Measurements from ENCODE around the gene HIRIP3. TPM values are rescaled to one million over a fixed set of nuclear protein-coding genes. Genes with fewer than 3 reads are reported as not detected.
A peak's percentile ranks its signal among the peaks of the same experiment; 100 is the strongest.

The HIRIP3 gene
- total and polyA plus RNA-seq, 2 of the 13 experiments (the other 11 are each of a cell fraction or from before 2014, with no cell fraction given), result 12.6 to 17.2 TPM

- no peak for FAIRE-seq
- Histone ChIP-seq H3K4me1 (ENCODE audit: insufficient read depth, low read length) (peaks cover 56% of the 10 kb centered on the region), H3K9me3 (ENCODE audit: low read length) (no peaks in the 10 kb centered on the region), H3K27me3 (ENCODE audit: control insufficient read depth in 1 of 2, insufficient read depth in 2 of 2, low read length in 2 of 2) (no peaks in the 10 kb centered on the region; a peak in 1 of 5 replicates), H3K36me3 (replicated peaks in 1 of 2; ENCODE audit: control insufficient read depth in 1 of 2, insufficient read depth in 2 of 2, low read length in 2 of 2) (no peaks in the 10 kb centered on the region), H3K4me2 (ENCODE audit: low read depth, low read length) (peak within 1 kb of the TSS; percentile 97), H3K9ac (ENCODE audit: insufficient read depth, low read depth, low read length) (peak within 1 kb of the TSS; percentile 80), H3K27ac (ENCODE audit: extremely low read length, insufficient read depth, low read length) (peak within 1 kb of the TSS; percentile 81), H2AFZ (ENCODE audit: low read length) (peak within 1 kb of the TSS; percentile 68), H3K79me2 (ENCODE audit: insufficient read depth, low read length) (no peaks in the 10 kb centered on the region), H4K20me1 (ENCODE audit: insufficient read depth, low read length) (no peaks in the 10 kb centered on the region), H3K4me3 (replicated peaks in 1 of 3; ENCODE audit: insufficient read depth in 1 of 3, low read depth in 2 of 3, low read length in 3 of 3) (peak within 1 kb of the TSS; percentile 65 to 87 (median 80))
- intact Hi-C loops (cut with micrococcal nuclease; ENCODE audit: unreplicated experiment), result loop anchor here (1.0 to 5.0 kb wide), 4 partner anchors 34 to 98 kb away; partner anchors contain the start of genes ASPHD1, CDIPT, HIRIP3 and INO80E
- BruUV-seq (replicated peaks), result TSS peak; percentile 92
- CTCF ChIA-PET (ENCODE audit: low intra/inter-chr PET ratio, low total read pairs), result no interaction called here
- POLR2A ChIA-PET, result interaction anchor here (0.8 to 4.6 kb wide), 17 partner anchors 10 to 446 kb away, joined by 3 to 47 read pairs (median 4); partner anchors contain the start of genes CDIPT, HIRIP3, INO80E and KCTD13
- 3% methylated on average over 38 of the region's 75 CpGs for WGBS (ENCODE audit: low lambda C conversion rate)
- ATAC-seq, result peak; percentile 78
- DNase-seq (ENCODE audit: low spot score), result peak; percentile 81
- in situ Hi-C loops (cut with HindIII; ENCODE audit: extremely low pct_ligation_motif_present, low pct_unique_long_range_greater_than_20kb), result loop anchor here (5.0 kb wide), 1 partner anchor 34 kb away; the partner anchor contains the start of gene KCTD13
- TF ChIP-seq ZNF766 (CRISPR knock-in tag; IDR thresholded peaks at IDR 0.05; ENCODE audit: borderline replicate concordance) (0 out of 2 replicates have a peak, but pooled peaks have one; percentile 16), THAP9 (CRISPR knock-in tag; IDR thresholded peaks at IDR 0.05; ENCODE audit: borderline replicate concordance) (peak; percentile 60; the same call in 1 of the 2 replicates), CBX5 (CRISPR knock-in tag; IDR thresholded peaks at IDR 0.05; ENCODE audit: borderline replicate concordance) (no peak), YEATS2 (CRISPR knock-in tag; IDR thresholded peaks at IDR 0.05; ENCODE audit: borderline replicate concordance) (no peak; the same call in 1 of the 2 replicates), ZNF670 (CRISPR knock-in tag; IDR thresholded peaks at IDR 0.05; ENCODE audit: borderline replicate concordance) (no peak), ZNF619 (CRISPR knock-in tag; IDR thresholded peaks at IDR 0.05) (peak; percentile 63; the same call in 1 of the 2 replicates), U2AF1 (optimal IDR thresholded peaks at IDR 0.05; ENCODE audit: low read depth, low read length) (peak; percentile 77), FUBP1 (CRISPR knock-in tag; IDR thresholded peaks at IDR 0.05; ENCODE audit: borderline replicate concordance) (no peak), USF2 (IDR thresholded peaks at IDR 0.05; ENCODE audit: low read depth, low read length) (no peak), USF2 (CRISPR knock-in tag; IDR thresholded peaks at IDR 0.05; ENCODE audit: borderline replicate concordance) (no peak; the same call in 1 of the 2 replicates), ZNF333 (CRISPR knock-in tag; IDR thresholded peaks at IDR 0.05; ENCODE audit: borderline replicate concordance) (no peak), ZNF784 (CRISPR knock-in tag; IDR thresholded peaks at IDR 0.05; ENCODE audit: borderline replicate concordance) (peak; percentile 77), RFX5 (IDR thresholded peaks at IDR 0.05; ENCODE audit: low read depth, low read length) (no peak), ZNF430 (CRISPR knock-in tag; IDR thresholded peaks at IDR 0.05) (peak; percentile 93)
Observed at GRCh38 chr16:29961479-29962343, 33.7 kb downstream of the HIRIP3 start, which contains the start of gene TMEM219. TSS of gene TMEM219 (plus strand) at chr16:29962079. CDS start at chr16:29963144, 1,065 bp downstream.

Measured in HepG2 (cell line).